ENCODE results near the gene RBM33.

The RBM33 gene

GRCh38 chr7:155694851-155695250 is 50.4 kb downstream of the RBM33 start:
- no peak for DNase-seq
- peaks cover 7 to 15% (median 11%) of the 10 kb centered on the region in 4 experiments for H3K36me3 ChIP-seq (ENCODE audit: control insufficient read depth in 4 of 4, insufficient read depth in 4 of 4, low read length in 3 of 4)
- peaks cover 0 to 4% (median under 1%) of the 10 kb centered on the region in 4 experiments for H3K4me1 ChIP-seq (ENCODE audit: control extremely low read depth in 1 of 4, control insufficient read depth in 4 of 4, insufficient read depth in 4 of 4, low read length in 3 of 4)
- H3K27ac ChIP-seq (ENCODE audit: insufficient read depth in 1 of 2, low read depth in 1 of 2, low read length in 2 of 2, poor library complexity in 1 of 2, severe bottlenecking in 2 of 2): no peak overlapping the region
- no peaks in the 10 kb centered on the region for H3K9me3 ChIP-seq (ENCODE audit: control extremely low read depth in 1 of 5, control insufficient read depth in 4 of 5, insufficient read depth in 2 of 5, low read depth in 1 of 5, low read length in 4 of 5)
- 100% methylated on average over 2 of the region's 5 CpGs for WGBS (ENCODE audit: insufficient coverage)
- ChIA-PET POLR2A (no interaction called here), CTCF (interaction anchor here (1.4 kb wide), 1 partner anchor 9 kb away, joined by 3 read pairs; no protein-coding TSS in a partner anchor)
- no peak overlapping the region for H3K4me3 ChIP-seq (ENCODE audit: control insufficient read depth in 1 of 7, extremely low read depth in 1 of 7, insufficient read depth in 4 of 7, low read depth in 2 of 7, low read length in 6 of 7)
- no peaks in the 10 kb centered on the region for H3K27me3 ChIP-seq (replicated peaks in 2 of 5; ENCODE audit: control insufficient read depth in 4 of 5, insufficient read depth in 5 of 5, low read length in 4 of 5)

DNA sequence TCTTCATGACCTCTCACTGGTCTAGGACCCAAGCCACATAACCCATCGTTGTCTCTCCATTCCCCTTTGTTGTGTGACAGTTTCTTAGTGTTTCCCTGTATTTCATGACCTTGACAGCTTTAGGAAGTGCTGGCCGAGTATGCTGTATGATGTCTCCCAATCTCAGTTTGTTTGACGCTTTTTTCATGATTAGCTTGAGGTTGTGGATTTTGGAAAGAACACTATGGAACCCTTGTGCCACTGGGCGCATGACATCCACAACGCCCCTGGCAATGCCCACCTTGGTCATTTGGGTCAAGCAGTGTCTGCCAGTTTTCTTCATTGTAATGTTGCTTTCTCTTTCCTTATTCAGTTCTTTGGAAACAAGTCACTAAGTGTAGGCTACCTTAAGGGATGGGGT is 52.3 kb downstream of the RBM33 start:
- H3K4me3 ChIP-seq (ENCODE audit: control insufficient read depth in 1 of 7, extremely low read depth in 1 of 7, insufficient read depth in 4 of 7, low read depth in 2 of 7, low read length in 6 of 7): no peak overlapping the region
- WGBS (ENCODE audit: insufficient coverage): 54% methylated on average over 3 of the region's 5 CpGs
- CTCF ChIA-PET: no interaction called here

DNA sequence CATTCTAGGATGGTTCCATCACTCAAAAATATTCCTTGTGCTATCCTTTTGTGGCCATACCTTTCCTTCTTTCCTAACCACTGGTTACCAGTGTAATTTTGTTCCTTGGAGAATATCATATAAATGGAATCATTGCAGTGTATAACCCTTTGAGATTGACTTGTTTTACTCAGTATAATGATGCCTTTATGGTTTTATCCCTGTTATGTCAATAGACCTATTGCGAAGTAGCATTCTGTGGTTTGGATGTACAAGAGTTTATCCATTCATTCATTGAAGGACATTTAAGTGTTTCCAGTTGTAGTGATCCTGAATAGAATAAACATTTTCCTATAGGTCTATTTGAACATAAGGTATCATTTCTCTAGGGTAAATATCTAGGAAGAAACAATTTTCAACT is 54.2 kb downstream of the RBM33 start:
- no peak for DNase-seq
- H3K9me3 ChIP-seq (ENCODE audit: control extremely low read depth in 1 of 5, control insufficient read depth in 4 of 5, insufficient read depth in 2 of 5, low read depth in 1 of 5, low read length in 4 of 5): no peaks in the 10 kb centered on the region
- H3K27me3 ChIP-seq (replicated peaks in 2 of 5; ENCODE audit: control insufficient read depth in 4 of 5, insufficient read depth in 5 of 5, low read length in 4 of 5): no peaks in the 10 kb centered on the region
- ChIA-PET POLR2A (no interaction called here), CTCF (interaction anchor here (0.9 kb wide), 1 partner anchor 14 kb away, joined by 3 read pairs; no protein-coding TSS in a partner anchor)
- no peaks in the 10 kb centered on the region for H3K4me1 ChIP-seq (ENCODE audit: control extremely low read depth in 1 of 4, control insufficient read depth in 4 of 4, insufficient read depth in 4 of 4, low read length in 3 of 4)
- no peak overlapping the region for H3K27ac ChIP-seq (ENCODE audit: insufficient read depth in 1 of 2, low read depth in 1 of 2, low read length in 2 of 2, poor library complexity in 1 of 2, severe bottlenecking in 2 of 2)
- 100% methylated on average over 1 of the region's 1 CpG for WGBS (ENCODE audit: insufficient coverage)
- no peak overlapping the region for H3K4me3 ChIP-seq (ENCODE audit: control insufficient read depth in 1 of 7, extremely low read depth in 1 of 7, insufficient read depth in 4 of 7, low read depth in 2 of 7, low read length in 6 of 7)
- peaks cover 13 to 42% (median 33%) of the 10 kb centered on the region in 4 experiments for H3K36me3 ChIP-seq (ENCODE audit: control insufficient read depth in 4 of 4, insufficient read depth in 4 of 4, low read length in 3 of 4)

More for the DNA sequence above, 52.3 kb downstream of the RBM33 start:
- POLR2A ChIA-PET: interaction anchor here (1.2 kb wide), 1 partner anchor 20 kb away, joined by 3 read pairs; no protein-coding TSS in a partner anchor
- Histone ChIP-seq H3K27me3 (replicated peaks in 2 of 5; ENCODE audit: control insufficient read depth in 4 of 5, insufficient read depth in 5 of 5, low read length in 4 of 5) (no peaks in the 10 kb centered on the region), H3K9me3 (ENCODE audit: control extremely low read depth in 1 of 5, control insufficient read depth in 4 of 5, insufficient read depth in 2 of 5, low read depth in 1 of 5, low read length in 4 of 5) (no peaks in the 10 kb centered on the region), H3K4me1 (ENCODE audit: control extremely low read depth in 1 of 4, control insufficient read depth in 4 of 4, insufficient read depth in 4 of 4, low read length in 3 of 4) (peaks cover 0 to 4% (median under 1%) of the 10 kb centered on the region in 4 experiments), H3K27ac (ENCODE audit: insufficient read depth in 1 of 2, low read depth in 1 of 2, low read length in 2 of 2, poor library complexity in 1 of 2, severe bottlenecking in 2 of 2) (no peak overlapping the region), H3K36me3 (ENCODE audit: control insufficient read depth in 4 of 4, insufficient read depth in 4 of 4, low read length in 3 of 4) (peaks cover 10 to 25% (median 17%) of the 10 kb centered on the region in 4 experiments)
- DNase-seq: no peak

GRCh38 chr7:155699180-155699579 is 54.7 kb downstream of the RBM33 start:
- Histone ChIP-seq H3K36me3 (ENCODE audit: control insufficient read depth in 4 of 4, insufficient read depth in 4 of 4, low read length in 3 of 4) (peaks cover 13 to 45% (median 36%) of the 10 kb centered on the region in 4 experiments), H3K4me1 (ENCODE audit: control extremely low read depth in 1 of 4, control insufficient read depth in 4 of 4, insufficient read depth in 4 of 4, low read length in 3 of 4) (no peaks in the 10 kb centered on the region), H3K27ac (ENCODE audit: insufficient read depth in 1 of 2, low read depth in 1 of 2, low read length in 2 of 2, poor library complexity in 1 of 2, severe bottlenecking in 2 of 2) (no peak overlapping the region), H3K27me3 (replicated peaks in 2 of 5; ENCODE audit: control insufficient read depth in 4 of 5, insufficient read depth in 5 of 5, low read length in 4 of 5) (no peaks in the 10 kb centered on the region), H3K9me3 (ENCODE audit: control extremely low read depth in 1 of 5, control insufficient read depth in 4 of 5, insufficient read depth in 2 of 5, low read depth in 1 of 5, low read length in 4 of 5) (no peaks in the 10 kb centered on the region), H3K4me3 (ENCODE audit: control insufficient read depth in 1 of 7, extremely low read depth in 1 of 7, insufficient read depth in 4 of 7, low read depth in 2 of 7, low read length in 6 of 7) (no peak overlapping the region)
- DNase-seq: no peak
- POLR2A ChIA-PET: no interaction called here
- CTCF ChIA-PET: interaction anchor here (0.9 kb wide), 1 partner anchor 15 kb away, joined by 3 read pairs; no protein-coding TSS in a partner anchor
- 78% methylated on average over 6 of the region's 7 CpGs for WGBS (ENCODE audit: insufficient coverage)

- POLR2A ChIA-PET: no interaction called here
- H3K27ac ChIP-seq (ENCODE audit: insufficient read depth in 1 of 2, low read depth in 1 of 2, low read length in 2 of 2, poor library complexity in 1 of 2, severe bottlenecking in 2 of 2): no peak overlapping the region
- DNase-seq: no peak
- peaks cover 19 to 53% (median 37%) of the 10 kb centered on the region in 4 experiments for H3K36me3 ChIP-seq (ENCODE audit: control insufficient read depth in 4 of 4, insufficient read depth in 4 of 4, low read length in 3 of 4)
- H3K9me3 ChIP-seq (ENCODE audit: control extremely low read depth in 1 of 5, control insufficient read depth in 4 of 5, insufficient read depth in 2 of 5, low read depth in 1 of 5, low read length in 4 of 5): no peaks in the 10 kb centered on the region
- 100% methylated on average over 1 of the region's 6 CpGs for WGBS (ENCODE audit: insufficient coverage)
- CTCF ChIA-PET: interaction anchor here (0.7 to 2.5 kb wide), 3 partner anchors 8 to 77 kb away, joined by 3 to 12 read pairs (median 3); no protein-coding TSS in a partner anchor
- no peaks in the 10 kb centered on the region for H3K4me1 ChIP-seq (ENCODE audit: control extremely low read depth in 1 of 4, control insufficient read depth in 4 of 4, insufficient read depth in 4 of 4, low read length in 3 of 4)
- H3K27me3 ChIP-seq (replicated peaks in 2 of 5; ENCODE audit: control insufficient read depth in 4 of 5, insufficient read depth in 5 of 5, low read length in 4 of 5): no peaks in the 10 kb centered on the region
- H3K4me3 ChIP-seq (ENCODE audit: control insufficient read depth in 1 of 7, extremely low read depth in 1 of 7, insufficient read depth in 4 of 7, low read depth in 2 of 7, low read length in 6 of 7): no peak overlapping the region
Measured at GRCh38 chr7:155700847-155701246, 56.4 kb downstream of the RBM33 start.

- no peak overlapping the region for H3K27ac ChIP-seq (ENCODE audit: insufficient read depth in 1 of 2, low read depth in 1 of 2, low read length in 2 of 2, poor library complexity in 1 of 2, severe bottlenecking in 2 of 2)
- POLR2A ChIA-PET: no interaction called here
- 100% methylated on average over 1 of the region's 3 CpGs for WGBS (ENCODE audit: insufficient coverage)
- CTCF ChIA-PET: interaction anchor here (0.7 to 2.5 kb wide), 7 partner anchors 10 to 103 kb away, joined by 3 to 12 read pairs (median 4); no protein-coding TSS in a partner anchor
- no peaks in the 10 kb centered on the region for H3K27me3 ChIP-seq (replicated peaks in 2 of 5; ENCODE audit: control insufficient read depth in 4 of 5, insufficient read depth in 5 of 5, low read length in 4 of 5)
- H3K4me3 ChIP-seq (ENCODE audit: control insufficient read depth in 1 of 7, extremely low read depth in 1 of 7, insufficient read depth in 4 of 7, low read depth in 2 of 7, low read length in 6 of 7): no peak overlapping the region
- H3K4me1 ChIP-seq (ENCODE audit: control extremely low read depth in 1 of 4, control insufficient read depth in 4 of 4, insufficient read depth in 4 of 4, low read length in 3 of 4): no peaks in the 10 kb centered on the region
- peak in 1 of 3 donors; percentile 19 for DNase-seq
- peaks cover 17 to 64% (median 43%) of the 10 kb centered on the region in 4 experiments for H3K36me3 ChIP-seq (ENCODE audit: control insufficient read depth in 4 of 4, insufficient read depth in 4 of 4, low read length in 3 of 4)
- no peaks in the 10 kb centered on the region for H3K9me3 ChIP-seq (ENCODE audit: control extremely low read depth in 1 of 5, control insufficient read depth in 4 of 5, insufficient read depth in 2 of 5, low read depth in 1 of 5, low read length in 4 of 5)
Measured at GRCh38 chr7:155701972-155702544, 57.6 kb downstream of the RBM33 start.

DNA sequence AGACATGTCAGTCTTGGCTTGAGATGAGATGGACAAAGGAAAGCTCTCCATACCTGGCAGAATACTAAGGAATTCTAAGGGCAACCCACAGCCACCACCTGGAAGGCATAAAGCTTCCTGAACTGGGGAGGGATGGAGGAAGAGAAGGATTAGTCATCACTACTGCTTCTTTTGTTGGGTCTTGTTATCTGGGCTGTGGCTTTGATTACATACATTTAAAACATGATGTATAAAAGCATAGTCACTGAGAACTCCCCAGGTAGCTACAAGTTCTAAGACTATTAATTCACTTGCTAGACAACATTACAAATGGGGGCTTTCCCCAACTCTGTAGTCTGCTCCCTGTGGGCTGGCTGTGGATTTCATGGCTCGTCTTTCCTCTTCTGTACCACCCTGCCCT is 58.2 kb downstream of the RBM33 start:
- CTCF ChIA-PET: interaction anchor here (0.7 to 2.5 kb wide), 7 partner anchors 9 to 103 kb away, joined by 3 to 12 read pairs (median 4); no protein-coding TSS in a partner anchor
- Histone ChIP-seq H3K4me1 (ENCODE audit: control extremely low read depth in 1 of 4, control insufficient read depth in 4 of 4, insufficient read depth in 4 of 4, low read length in 3 of 4) (no peaks in the 10 kb centered on the region), H3K27me3 (replicated peaks in 2 of 5; ENCODE audit: control insufficient read depth in 4 of 5, insufficient read depth in 5 of 5, low read length in 4 of 5) (no peaks in the 10 kb centered on the region), H3K9me3 (ENCODE audit: control extremely low read depth in 1 of 5, control insufficient read depth in 4 of 5, insufficient read depth in 2 of 5, low read depth in 1 of 5, low read length in 4 of 5) (no peaks in the 10 kb centered on the region), H3K4me3 (ENCODE audit: control insufficient read depth in 1 of 7, extremely low read depth in 1 of 7, insufficient read depth in 4 of 7, low read depth in 2 of 7, low read length in 6 of 7) (no peak overlapping the region), H3K27ac (ENCODE audit: insufficient read depth in 1 of 2, low read depth in 1 of 2, low read length in 2 of 2, poor library complexity in 1 of 2, severe bottlenecking in 2 of 2) (no peak overlapping the region), H3K36me3 (ENCODE audit: control insufficient read depth in 4 of 4, insufficient read depth in 4 of 4, low read length in 3 of 4) (peaks cover 20 to 70% (median 45%) of the 10 kb centered on the region in 4 experiments)
- no peak for DNase-seq
- POLR2A ChIA-PET: no interaction called here
- 100% methylated on average over 1 of the region's 1 CpG for WGBS (ENCODE audit: insufficient coverage)

Data from common myeloid progenitor, CD34-positive (primary cell).